ENCODE results near the gene RBM47.

GRCh38 chr4:40414673-40415072 is 215.0 kb downstream of the RBM47 start:
- TF ChIP-seq CTCF (conservative IDR thresholded peaks at IDR 0.05 in 1 of 2, IDR thresholded peaks at IDR 0.05 in 1 of 2; ENCODE audit: low read depth in 1 of 2, low read length in 2 of 2) (no peak), EZH2 (IDR thresholded peaks at IDR 0.05; ENCODE audit: low read length, missing control alignments) (no peak)
